Keratinocyte (primary cell): ENCODE results near the gene C16orf54.

Source experiments
- CTCF ChIP-seq, 3 experiments: IDR thresholded peaks in 1 of 3; conservative IDR thresholded peaks in 1 of 3; optimal IDR thresholded peaks in 1 of 3; 2 replicates in 2 of 3; 3 replicates in 1 of 3; pipeline versions ENCODE3 to v1.5.1; 2011; ENCODE audit warnings: low read length in 3 of 3, mild to moderate bottlenecking in 3 of 3, moderate library complexity in 2 of 3, control low read depth in 1 of 3, inconsistent platforms in 1 of 3; ENCODE audit not compliant: insufficient read depth in 2 of 3; ENCODE audit errors: extremely low read depth in 1 of 3
- EZH2 ChIP-seq: IDR thresholded peaks from one replicate; pipeline ENCODE4 v1.6.1; 2012; ENCODE audit warnings: inconsistent platforms, mild to moderate bottlenecking, low read length, moderate library complexity

GRCh38 chr16:29714972-29715371, 30.8 kb downstream of the C16orf54 start:
- TF ChIP-seq CTCF (optimal IDR thresholded peaks at IDR 0.05 in 1 of 3, IDR thresholded peaks at IDR 0.05 in 1 of 3, conservative IDR thresholded peaks at IDR 0.05 in 1 of 3; ENCODE audit: extremely low read depth in 1 of 3, insufficient read depth in 2 of 3, low read length in 3 of 3) (no peak), EZH2 (no peak)
